ENCODE measurements around the gene SLC25A26.

Gene SLC25A26

GRCh38 chr3:66338927-66339326 is 118.1 kb downstream of the SLC25A26 start:
- no peak for DNase-seq

- no peak for DNase-seq
Measured at GRCh38 chr3:66342717-66343356, 122.0 kb downstream of the SLC25A26 start.

GRCh38 chr3:66344391-66344811 is 123.6 kb downstream of the SLC25A26 start:
- no peak for DNase-seq

GRCh38 chr3:66344848-66345578 is 124.2 kb downstream of the SLC25A26 start:
- no peak for DNase-seq

- DNase-seq, result no peak
Measured at GRCh38 chr3:66348704-66349103, 127.9 kb downstream of the SLC25A26 start.

- no peak for DNase-seq
Measured at GRCh38 chr3:66350601-66351000, 129.8 kb downstream of the SLC25A26 start.

GRCh38 chr3:66353039-66353438 is 132.2 kb downstream of the SLC25A26 start:
- no peak for DNase-seq

- DNase-seq, result no peak
Measured at GRCh38 chr3:66353530-66353929, 132.7 kb downstream of the SLC25A26 start.

GRCh38 chr3:66354001-66354400 is 133.2 kb downstream of the SLC25A26 start:
- DNase-seq, result no peak

- no peak for DNase-seq
Measured at GRCh38 chr3:66355394-66355793, 134.6 kb downstream of the SLC25A26 start.

GRCh38 chr3:66355997-66356396 is 135.2 kb downstream of the SLC25A26 start:
- no peak for DNase-seq

GRCh38 chr3:66361356-66361755 is 140.6 kb downstream of the SLC25A26 start:
- no peak for DNase-seq

- DNase-seq, result no peak
Measured at GRCh38 chr3:66362541-66362941, 141.7 kb downstream of the SLC25A26 start.

GRCh38 chr3:66363148-66363547 is 142.3 kb downstream of the SLC25A26 start:
- no peak for DNase-seq

- no peak for DNase-seq
Measured at GRCh38 chr3:66365080-66365479, 144.3 kb downstream of the SLC25A26 start.

- no peak for DNase-seq
Measured at GRCh38 chr3:66366747-66367146, 145.9 kb downstream of the SLC25A26 start.

GRCh38 chr3:66367979-66368378 is 147.2 kb downstream of the SLC25A26 start:
- DNase-seq, result no peak

GRCh38 chr3:66370179-66370578 is 149.4 kb downstream of the SLC25A26 start:
- DNase-seq, result no peak

- DNase-seq, result no peak
Measured at GRCh38 chr3:66371432-66371831, 150.6 kb downstream of the SLC25A26 start.

- peak; percentile 59 for DNase-seq
Measured at GRCh38 chr3:66372681-66373350, 152.0 kb downstream of the SLC25A26 start.

GRCh38 chr3:66376568-66376967 is 155.8 kb downstream of the SLC25A26 start:
- DNase-seq, result no peak

GRCh38 chr3:66377800-66378199 is 157.0 kb downstream of the SLC25A26 start:
- DNase-seq, result no peak

- no peak for DNase-seq
Measured at GRCh38 chr3:66378256-66378655, 157.5 kb downstream of the SLC25A26 start.

- no peak for DNase-seq
Measured at GRCh38 chr3:66379565-66379964, 158.8 kb downstream of the SLC25A26 start.

Measured in NCI-H345 (cell line).